Caco-2 (cell line): ENCODE measurements around the gene SUMO3. TPM values are rescaled to one million over a fixed set of nuclear protein-coding genes. Genes with fewer than 3 reads are reported as not detected.

ENCODE experiments used
- BruUV-seq: library from RNA; stranded (reverse); fragments of 400-500 nt; replicated peaks from 2 replicates; lab custom pipeline; 2021; lab: Mats Ljungman, UMichigan
- CTCF ChIA-PET: fragments of 300-600 bp; sonication (Branson Sonifier 250); formaldehyde crosslinking; loops from one replicate; lab custom pipeline; 2022; ENCODE audit warnings: antibody characterized with exemption; lab: Charles Lee
- POLR2A ChIA-PET: fragments of 300-600 bp; sonication (Branson Sonifier 250); formaldehyde crosslinking; loops from one replicate; lab custom pipeline; 2022; ENCODE audit warnings: antibody characterized with exemption; lab: Charles Lee
- DNase-seq, 2 experiments: peaks; one replicate each; pipeline versions ENCODE4 v3.0.0 to v3.0.0-alpha.2; 2020 to 2022
- H3K27me3 ChIP-seq: replicated peaks from 2 replicates; pipeline ENCODE4 v1.6.0; 2011; ENCODE audit warnings: low read length; ENCODE audit not compliant: control insufficient read depth, insufficient read depth
- H3K36me3 ChIP-seq: 2 replicates; pipeline ENCODE4 v1.5.1; 2011; ENCODE audit warnings: low read length; ENCODE audit not compliant: control insufficient read depth, insufficient read depth
- H3K4me1 ChIP-seq: fragments of 250-450 bp; sonication (Bioruptor Pico); 2 replicates; pipeline ENCODE4 v1.5.1; 2020; ENCODE audit warnings: mild to moderate bottlenecking
- H3K4me3 ChIP-seq: 2 replicates; pipeline ENCODE4 v1.5.1; 2011; ENCODE audit warnings: low read depth, mild to moderate bottlenecking, control low read depth, low read length
- H3K9me3 ChIP-seq: fragments of 250-450 bp; sonication (Bioruptor Pico); 2 replicates; pipeline ENCODE4 v1.5.1; 2020; ENCODE audit warnings: mild to moderate bottlenecking, moderate library complexity
- H3K27ac Mint-ChIP-seq: one replicate; pipeline ENCODE4 v1.8.0; 2022; ENCODE audit warnings: mixed read lengths; ENCODE audit not compliant: unreplicated experiment
- H3K27me3 Mint-ChIP-seq: one replicate; pipeline ENCODE4 v1.8.0; 2022; ENCODE audit warnings: mixed read lengths; ENCODE audit not compliant: insufficient read depth, unreplicated experiment
- H3K36me3 Mint-ChIP-seq: one replicate; pipeline ENCODE4 v1.8.0; 2022; ENCODE audit warnings: mild to moderate bottlenecking, mixed read lengths; ENCODE audit not compliant: insufficient read depth, unreplicated experiment
- H3K4me1 Mint-ChIP-seq: one replicate; pipeline ENCODE4 v1.8.0; 2022; ENCODE audit warnings: low read depth, mixed read lengths; ENCODE audit not compliant: unreplicated experiment
- H3K4me3 Mint-ChIP-seq: one replicate; pipeline ENCODE4 v1.8.0; 2022; ENCODE audit warnings: mild to moderate bottlenecking, moderate library complexity, mixed read lengths; ENCODE audit not compliant: unreplicated experiment
- H3K9me3 Mint-ChIP-seq: one replicate; pipeline ENCODE4 v1.8.0; 2022; ENCODE audit warnings: mixed read lengths; ENCODE audit not compliant: unreplicated experiment
- CTCF ChIP-seq, 2 experiments: fragments of 200-600 bp in 1 of 2; IDR thresholded peaks; 1 replicate in 1 of 2; 2 replicates in 1 of 2; pipeline versions ENCODE4 v1.5.1 to v1.8.0; 2011 to 2022; ENCODE audit warnings: antibody characterized with exemption in 1 of 2, control low read depth in 1 of 2, inconsistent platforms in 1 of 2, low read depth in 1 of 2, low read length in 1 of 2, mild to moderate bottlenecking in 1 of 2, moderate library complexity in 1 of 2; ENCODE audit not compliant: insufficient read depth in 1 of 2, severe bottlenecking in 1 of 2, unreplicated experiment in 1 of 2
- intact Hi-C: fragments of 100-400 bp; cut with micrococcal nuclease; formaldehyde crosslinking; loops from one replicate; pipeline ENCODE4 v1.10.0; 2022; ENCODE audit not compliant: unreplicated experiment
- total RNA-seq: library from RNA; stranded (reverse); gene quantifications from 2 replicates; pipeline ENCODE4 v1.2.3, GENCODE V29; 2022

SUMO3 gene
- total RNA-seq, 1 experiment from 2014 or later, result 118 TPM

GRCh38 chr21:44792702-44793591, 24.9 kb downstream of the SUMO3 start:
- Mint-ChIP-seq H3K4me3 (peak overlapping the region; percentile 40), H3K27me3 (no peaks in the 10 kb centered on the region), H3K27ac (peak overlapping the region; percentile 53), H3K4me1 (peaks cover 19% of the 10 kb centered on the region), H3K9me3 (no peaks in the 10 kb centered on the region), H3K36me3 (peaks cover 37% of the 10 kb centered on the region)
- peak; percentile 55 to 75 for DNase-seq
- Histone ChIP-seq H3K4me1 (peaks cover 24% of the 10 kb centered on the region), H3K4me3 (no peak overlapping the region), H3K27me3 (no peaks in the 10 kb centered on the region), H3K9me3 (no peaks in the 10 kb centered on the region), H3K36me3 (peaks cover 2% of the 10 kb centered on the region; the same call in 1 of the 2 replicates)
- no TSS peak for BruUV-seq
- peak; percentile 77 for TF ChIP-seq CTCF (IDR thresholded peaks at IDR 0.05; ENCODE audit: insufficient read depth in 1 of 2, low read depth in 1 of 2, low read length in 1 of 2, severe bottlenecking in 1 of 2, unreplicated experiment in 1 of 2)
- ChIA-PET CTCF (interaction anchor here (0.6 to 2.1 kb wide), 19 partner anchors 9 to 451 kb away, joined by 3 to 46 read pairs (median 4); partner anchors contain the start of genes PTTG1IP and UBE2G2), POLR2A (interaction anchor here (0.6 kb wide), 1 partner anchor 287 kb away, joined by 3 read pairs; no protein-coding TSS in a partner anchor)
- intact Hi-C loops, result loop anchor here (10.0 kb wide), 1 partner anchor 278 kb away; no protein-coding TSS in a partner anchor

- H3K4me1 ChIP-seq, result peaks cover 24% of the 10 kb centered on the region
- Mint-ChIP-seq H3K27me3 (no peaks in the 10 kb centered on the region), H3K36me3 (peaks cover 33% of the 10 kb centered on the region), H3K4me3 (no peak overlapping the region), H3K9me3 (no peaks in the 10 kb centered on the region), H3K27ac (peak overlapping the region; percentile 73), H3K4me1 (peaks cover 19% of the 10 kb centered on the region)
- intact Hi-C loops, result loop anchor here (10.0 kb wide), 1 partner anchor 277 kb away; no protein-coding TSS in a partner anchor
- peaks cover 2% of the 10 kb centered on the region; the same call in 1 of the 2 replicates for H3K36me3 ChIP-seq
- no peak for TF ChIP-seq CTCF (IDR thresholded peaks at IDR 0.05; ENCODE audit: insufficient read depth in 1 of 2, low read depth in 1 of 2, low read length in 1 of 2, severe bottlenecking in 1 of 2, unreplicated experiment in 1 of 2)
- DNase-seq, result no peak
- no TSS peak for BruUV-seq
- ChIA-PET POLR2A (no interaction called here), CTCF (no interaction called here)
- no peaks in the 10 kb centered on the region for H3K9me3 ChIP-seq
- no peaks in the 10 kb centered on the region for H3K27me3 ChIP-seq
- H3K4me3 ChIP-seq, result no peak overlapping the region
These were observed 25.9 kb downstream of the SUMO3 start for GRCh38 chr21:44791993-44792392.

GRCh38 chr21:44791246-44791645, 26.6 kb downstream of the SUMO3 start:
- ChIA-PET CTCF (no interaction called here), POLR2A (no interaction called here)
- intact Hi-C loops, result loop anchor here (10.0 kb wide), 1 partner anchor 276 kb away; no protein-coding TSS in a partner anchor
- Histone ChIP-seq H3K36me3 (peaks cover 2% of the 10 kb centered on the region; the same call in 1 of the 2 replicates), H3K27me3 (no peaks in the 10 kb centered on the region), H3K9me3 (no peaks in the 10 kb centered on the region), H3K4me1 (peaks cover 24% of the 10 kb centered on the region), H3K4me3 (no peak overlapping the region)
- no TSS peak for BruUV-seq
- peaks cover 19% of the 10 kb centered on the region for H3K4me1 Mint-ChIP-seq
- H3K4me3 Mint-ChIP-seq, result no peak overlapping the region
- no peaks in the 10 kb centered on the region for H3K9me3 Mint-ChIP-seq
- no peaks in the 10 kb centered on the region for H3K27me3 Mint-ChIP-seq
- no peak for DNase-seq
- no peak for TF ChIP-seq CTCF (IDR thresholded peaks at IDR 0.05; ENCODE audit: insufficient read depth in 1 of 2, low read depth in 1 of 2, low read length in 1 of 2, severe bottlenecking in 1 of 2, unreplicated experiment in 1 of 2)
- H3K36me3 Mint-ChIP-seq, result peaks cover 36% of the 10 kb centered on the region
- peak overlapping the region; percentile 27 for H3K27ac Mint-ChIP-seq
